ENCODE results near the gene QRICH1.

- TF ChIP-seq CTCF (IDR thresholded peaks at IDR 0.05) (no peak), ZFX (IDR thresholded peaks at IDR 0.05; ENCODE audit: borderline replicate concordance) (no peak)
Observed at GRCh38 chr3:49122886-49123545, 29.1 kb upstream of the QRICH1 start.

All from 22Rv1 (cell line).